ENCODE results near the gene ERVV-1.
"Not testable (repeated sequence)": the region's sequence is repeated elsewhere in the genome, so short reads cannot be mapped to it uniquely, and the experiment has no call there.

Gene ERVV-1

GRCh38 chr19:53013621-53014020, at the start of gene ERVV-1:
Gene ERVV-1 (plus strand): TSS chr19:53013921. CDS start chr19:53014091, 170 bp downstream.
- DNase-seq, result no peak

GRCh38 chr19:52967772-52968171, 45.9 kb upstream of the ERVV-1 start:
- DNase-seq, result no peak

GRCh38 chr19:52981329-52981728, 32.4 kb upstream of the ERVV-1 start:
- DNase-seq, result no peak

GRCh38 chr19:52983167-52983566, 30.6 kb upstream of the ERVV-1 start:
- not testable (repeated sequence) for DNase-seq

- no peak for DNase-seq
These were observed 26.5 kb upstream of the ERVV-1 start for GRCh38 chr19:52987221-52987620.

- DNase-seq, result no peak
These were observed 25.2 kb upstream of the ERVV-1 start for GRCh38 chr19:52988506-52988905.

- DNase-seq, result no peak
These were observed 22.8 kb upstream of the ERVV-1 start for GRCh38 chr19:52990759-52991418.

- DNase-seq, result no peak
These were observed 22.2 kb upstream of the ERVV-1 start for GRCh38 chr19:52991484-52991883.

GRCh38 chr19:52992109-52993004, 21.4 kb upstream of the ERVV-1 start:
- no peak for DNase-seq

- DNase-seq, result peak; percentile 83
These were observed 20.2 kb upstream of the ERVV-1 start for GRCh38 chr19:52993342-52994178.

- no peak for DNase-seq
These were observed 18.0 kb upstream of the ERVV-1 start for GRCh38 chr19:52995711-52996110.

- no peak for DNase-seq
These were observed 15.7 kb upstream of the ERVV-1 start for GRCh38 chr19:52997975-52998374.

GRCh38 chr19:53002479-53002878, 11.2 kb upstream of the ERVV-1 start:
- no peak for DNase-seq

GRCh38 chr19:53004242-53004641, 9.5 kb upstream of the ERVV-1 start:
- DNase-seq, result no peak

GRCh38 chr19:53007200-53007599, 6.5 kb upstream of the ERVV-1 start:
- DNase-seq, result no peak

- DNase-seq, result no peak
These were observed 6.1 kb upstream of the ERVV-1 start for GRCh38 chr19:53007606-53008005.

GRCh38 chr19:53008061-53008778, 5.5 kb upstream of the ERVV-1 start:
- no peak for DNase-seq

- DNase-seq, result no peak
These were observed 3.2 kb upstream of the ERVV-1 start for GRCh38 chr19:53010494-53010893.

- no peak for DNase-seq
These were observed 1.7 kb upstream of the ERVV-1 start for GRCh38 chr19:53012006-53012405.

GRCh38 chr19:53015159-53015558, 1.4 kb downstream of the ERVV-1 start:
- no peak for DNase-seq

GRCh38 chr19:53015730-53016129, 2.0 kb downstream of the ERVV-1 start:
- no peak for DNase-seq

GRCh38 chr19:53019684-53020083, 6.0 kb downstream of the ERVV-1 start:
- no peak for DNase-seq

- DNase-seq, result not testable (repeated sequence)
These were observed 14.6 kb downstream of the ERVV-1 start for GRCh38 chr19:53028306-53028705.

Data from CD4-positive, alpha-beta T cell treated with Interferon gamma for 1 hour (primary cell).